Neural progenitor cell (in vitro differentiated cells): ENCODE measurements around the gene DAO.

Source experiments
- EZH2 ChIP-seq: fragments of 200-600 bp; sonication (generic); IDR thresholded peaks from 2 replicates; pipeline ENCODE4 v1.6.1; 2017; ENCODE audit warnings: antibody characterized with exemption, mild to moderate bottlenecking, moderate library complexity
- EZH2phosphoT487 ChIP-seq: fragments of 200-600 bp; sonication (generic); IDR thresholded peaks from 2 replicates; pipeline ENCODE4 v1.6.1; 2017; ENCODE audit warnings: antibody characterized with exemption
- TF ChIP-seq, protein P1 (sequence below): fragments of 200-600 bp; sonication (generic); IDR thresholded peaks from 2 replicates; pipeline ENCODE4 v1.5.1; 2017; ENCODE audit warnings: antibody characterized with exemption, mild to moderate bottlenecking

DNA sequence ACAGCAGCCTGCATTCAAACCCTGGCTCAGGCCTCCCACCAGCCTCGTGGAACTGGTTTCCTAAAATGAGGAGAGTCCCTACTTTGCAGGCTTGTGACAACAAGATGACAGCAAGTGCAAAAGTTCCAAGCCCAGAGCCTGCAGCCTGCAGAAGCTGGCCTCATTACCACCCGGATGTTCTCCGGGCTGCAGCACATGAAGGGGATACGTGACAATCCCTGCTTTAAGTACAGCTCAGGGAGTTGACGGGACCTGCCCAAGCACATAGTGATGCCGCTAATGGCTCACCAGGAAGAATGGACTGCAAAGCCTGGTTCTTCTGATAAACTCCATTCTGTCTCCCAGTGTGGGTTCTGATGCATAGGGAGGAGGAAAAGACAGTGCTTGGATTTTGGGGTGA, 37.5 kb upstream of the DAO start:
- TF ChIP-seq, protein P1, sequence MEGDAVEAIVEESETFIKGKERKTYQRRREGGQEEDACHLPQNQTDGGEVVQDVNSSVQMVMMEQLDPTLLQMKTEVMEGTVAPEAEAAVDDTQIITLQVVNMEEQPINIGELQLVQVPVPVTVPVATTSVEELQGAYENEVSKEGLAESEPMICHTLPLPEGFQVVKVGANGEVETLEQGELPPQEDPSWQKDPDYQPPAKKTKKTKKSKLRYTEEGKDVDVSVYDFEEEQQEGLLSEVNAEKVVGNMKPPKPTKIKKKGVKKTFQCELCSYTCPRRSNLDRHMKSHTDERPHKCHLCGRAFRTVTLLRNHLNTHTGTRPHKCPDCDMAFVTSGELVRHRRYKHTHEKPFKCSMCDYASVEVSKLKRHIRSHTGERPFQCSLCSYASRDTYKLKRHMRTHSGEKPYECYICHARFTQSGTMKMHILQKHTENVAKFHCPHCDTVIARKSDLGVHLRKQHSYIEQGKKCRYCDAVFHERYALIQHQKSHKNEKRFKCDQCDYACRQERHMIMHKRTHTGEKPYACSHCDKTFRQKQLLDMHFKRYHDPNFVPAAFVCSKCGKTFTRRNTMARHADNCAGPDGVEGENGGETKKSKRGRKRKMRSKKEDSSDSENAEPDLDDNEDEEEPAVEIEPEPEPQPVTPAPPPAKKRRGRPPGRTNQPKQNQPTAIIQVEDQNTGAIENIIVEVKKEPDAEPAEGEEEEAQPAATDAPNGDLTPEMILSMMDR: no peak
- no peak for TF ChIP-seq EZH2
- no peak for TF ChIP-seq EZH2phosphoT487
